Daoy (cell line): ENCODE measurements around the gene HEBP2. TPM values are rescaled to one million over a fixed set of nuclear protein-coding genes. Genes with fewer than 3 reads are reported as not detected.
A peak's percentile ranks its signal among the peaks of the same experiment; 100 is the strongest.

Experiments used
- DNase-seq: peaks from one replicate; pipeline ENCODE4 v3.0.0-alpha.2; 2015; ENCODE audit warnings: low read depth
- total RNA-seq: library from RNA; depleted of rRNA; stranded (reverse); fragments of >200 nt; shearing (Covaris generic); gene quantifications from 2 replicates; pipeline ENCODE4 v1.2.3, GENCODE V29; 2014

HEBP2 gene
- total RNA-seq, 1 experiment from 2014 or later, result 41.6 TPM

- no peak for DNase-seq
Observed at GRCh38 chr6:138397128-138398122, 6.6 kb upstream of the HEBP2 start.

- no peak for DNase-seq
Observed at GRCh38 chr6:138400326-138400725, 3.7 kb upstream of the HEBP2 start.

- DNase-seq, result no peak
Observed at GRCh38 chr6:138401960-138402837, 1.8 kb upstream of the HEBP2 start.

GRCh38 chr6:138402838-138403187, 1.2 kb upstream of the HEBP2 start:
- DNase-seq, result no peak

GRCh38 chr6:138403324-138403800, 661 bp upstream of the HEBP2 start:
- peak; percentile 42 for DNase-seq

GRCh38 chr6:138404666-138405337, 779 bp downstream of the HEBP2 start:
- no peak for DNase-seq

GRCh38 chr6:138405816-138406413, 1.9 kb downstream of the HEBP2 start:
- no peak for DNase-seq

- no peak for DNase-seq
Observed at GRCh38 chr6:138406443-138406842, 2.4 kb downstream of the HEBP2 start.

GRCh38 chr6:138410048-138410735, 6.2 kb downstream of the HEBP2 start:
- DNase-seq, result no peak

GRCh38 chr6:138410972-138411880, 7.2 kb downstream of the HEBP2 start:
- peak; percentile 81 for DNase-seq

- DNase-seq, result no peak
Observed at GRCh38 chr6:138415125-138415524, 11.1 kb downstream of the HEBP2 start.

GRCh38 chr6:138416206-138416605, 12.2 kb downstream of the HEBP2 start:
- no peak for DNase-seq

GRCh38 chr6:138417493-138418117, 13.6 kb downstream of the HEBP2 start:
- no peak for DNase-seq

GRCh38 chr6:138418118-138418742, 14.2 kb downstream of the HEBP2 start:
- no peak for DNase-seq

GRCh38 chr6:138419766-138420165, 15.7 kb downstream of the HEBP2 start:
- DNase-seq, result no peak

GRCh38 chr6:138420356-138420755, 16.3 kb downstream of the HEBP2 start:
- DNase-seq, result no peak

GRCh38 chr6:138421089-138421488, 17.1 kb downstream of the HEBP2 start:
- DNase-seq, result no peak

GRCh38 chr6:138421608-138422007, 17.6 kb downstream of the HEBP2 start:
- no peak for DNase-seq

GRCh38 chr6:138422861-138423260, 18.8 kb downstream of the HEBP2 start:
- DNase-seq, result no peak
